Thymus (tissue), 11 donors: ENCODE data around the gene RPE. TPM values are rescaled to one million over a fixed set of nuclear protein-coding genes. Genes with fewer than 3 reads are reported as not detected.

Source experiments
- DNase-seq, 9 donors: peaks; one replicate each; pipeline ENCODE4 v3.0.0-alpha.2; 2013; ENCODE audit warnings: low spot score in 9 of 9, low read depth in 6 of 9, missing footprints in 1 of 9
- H3K27ac ChIP-seq, 2 donors: one replicate each; pipeline ENCODE4 v1.5.1; 2013; ENCODE audit warnings: control low read depth in 1 of 2, low read depth in 1 of 2, low read length in 1 of 2, mild to moderate bottlenecking in 1 of 2, moderate library complexity in 1 of 2
- H3K27me3 ChIP-seq, 2 donors: one replicate each; pipeline ENCODE4 v1.5.1; 2013; ENCODE audit warnings: low read length in 1 of 2; ENCODE audit not compliant: control insufficient read depth in 2 of 2, insufficient read depth in 1 of 2
- H3K36me3 ChIP-seq, 2 donors: one replicate each; pipeline ENCODE4 v1.5.1; 2013; ENCODE audit warnings: low read length in 1 of 2, mild to moderate bottlenecking in 1 of 2, moderate library complexity in 1 of 2; ENCODE audit not compliant: control insufficient read depth in 2 of 2, insufficient read depth in 2 of 2
- H3K4me1 ChIP-seq, 2 donors: one replicate each; pipeline ENCODE4 v1.5.1; 2013; ENCODE audit warnings: low read length in 2 of 2; ENCODE audit not compliant: control insufficient read depth in 2 of 2, insufficient read depth in 2 of 2
- H3K4me3 ChIP-seq, 2 donors: one replicate each; pipeline ENCODE4 v1.5.1; 2013; ENCODE audit warnings: low read length in 2 of 2, control low read depth in 1 of 2, mild to moderate bottlenecking in 1 of 2
- H3K9me3 ChIP-seq, 2 donors: one replicate each; pipeline ENCODE4 v1.5.1; 2013; ENCODE audit warnings: low read length in 1 of 2, mild to moderate bottlenecking in 1 of 2; ENCODE audit not compliant: control insufficient read depth in 2 of 2, insufficient read depth in 1 of 2
- WGBS: extraction: QIAGEN DNeasy Blood & Tissue Kit; methylation state at CpG from one replicate; pipeline ENCODE4 v1.1.7; 2013; 5-methylcytosine and 5-hydroxymethylcytosine counted together
- polyA plus RNA-seq: library from polyadenylated mRNA; stranded (reverse); fragments of 200-250 nt; gene quantifications from one replicate; pipeline ENCODE4 v1.2.3, GENCODE V29; 2013
- total RNA-seq: library from RNA; stranded (reverse); fragments of 120-200 nt; gene quantifications from one replicate; pipeline ENCODE4 v1.2.4, GENCODE V29; 2013
- donor health status: healthy.

RPE gene
- total and polyA plus RNA-seq, 2 donors = 22.2 to 40.0 TPM

DNA sequence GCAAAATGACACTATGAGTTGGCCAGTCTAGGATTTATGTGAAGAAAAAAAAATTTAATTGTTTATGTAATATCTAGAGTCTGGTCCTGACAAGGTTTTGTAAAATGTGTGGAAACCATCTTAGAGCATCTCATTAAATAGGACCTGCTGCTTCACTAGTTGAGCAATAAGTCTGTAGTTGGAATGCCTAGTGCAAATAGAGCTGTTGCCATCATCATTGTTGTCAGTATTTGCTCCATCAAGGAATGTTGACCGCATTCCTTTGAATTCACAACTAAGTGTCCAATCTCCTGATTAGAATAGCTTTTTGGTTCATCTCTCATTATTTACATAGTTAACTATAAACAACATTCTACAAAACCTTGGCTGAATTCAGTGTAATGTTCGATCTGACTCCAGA lies 32.2 kb upstream of the RPE start:
- WGBS = 95% methylated on average over 2 of the region's 2 CpGs
- DNase-seq = no peak
- Histone ChIP-seq H3K9me3 (no peaks in the 10 kb centered on the region), H3K27me3 (peaks cover 0 to 2% of the 10 kb centered on the region in 2 donors), H3K4me3 (no peak overlapping the region), H3K27ac (no peak overlapping the region), H3K4me1 (no peaks in the 10 kb centered on the region), H3K36me3 (no peaks in the 10 kb centered on the region)

GRCh38 chr2:209970711-209971110 lies 31.7 kb upstream of the RPE start:
- Histone ChIP-seq H3K27me3 (peaks cover 0 to 2% of the 10 kb centered on the region in 2 donors), H3K9me3 (no peaks in the 10 kb centered on the region), H3K27ac (no peak overlapping the region), H3K4me1 (no peaks in the 10 kb centered on the region), H3K36me3 (no peaks in the 10 kb centered on the region), H3K4me3 (no peak overlapping the region)
- no peak for DNase-seq
- WGBS = 87% methylated on average over 4 of the region's 4 CpGs

- Histone ChIP-seq H3K27ac (no peak overlapping the region), H3K27me3 (peaks cover 0 to 4% of the 10 kb centered on the region in 2 donors), H3K36me3 (no peaks in the 10 kb centered on the region), H3K9me3 (no peaks in the 10 kb centered on the region), H3K4me1 (no peaks in the 10 kb centered on the region), H3K4me3 (no peak overlapping the region)
- WGBS = 11% methylated on average over 1 of the region's 1 CpG
- no peak for DNase-seq
Measured at GRCh38 chr2:209973328-209973727, 29.1 kb upstream of the RPE start.

DNA sequence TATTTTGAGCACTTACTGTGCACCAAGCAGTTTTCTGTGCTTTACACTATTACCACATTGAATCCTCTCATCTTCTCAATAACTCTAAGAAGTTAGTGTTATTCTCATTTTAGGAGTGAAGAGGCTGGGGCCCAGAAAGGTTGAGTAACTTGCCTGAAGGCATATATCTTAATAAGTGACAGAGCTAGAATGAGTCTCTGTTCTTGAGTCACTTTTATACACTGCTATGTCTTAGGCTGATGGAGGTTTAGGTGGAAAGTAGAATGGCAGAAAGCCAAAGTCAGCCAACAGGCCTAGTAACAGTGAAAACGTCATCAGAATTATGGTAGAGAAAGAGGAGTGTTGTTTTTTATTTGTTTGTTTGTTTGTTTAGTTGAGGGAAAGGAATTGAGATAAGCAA lies 27.9 kb upstream of the RPE start:
- Histone ChIP-seq H3K27me3 (peaks cover 0 to 4% of the 10 kb centered on the region in 2 donors), H3K27ac (no peak overlapping the region), H3K9me3 (no peaks in the 10 kb centered on the region), H3K4me1 (no peaks in the 10 kb centered on the region), H3K4me3 (no peak overlapping the region), H3K36me3 (no peaks in the 10 kb centered on the region)
- DNase-seq = no peak
- 81% methylated on average over 1 of the region's 1 CpG for WGBS

GRCh38 chr2:209976698-209977385 lies 25.6 kb upstream of the RPE start:
- Histone ChIP-seq H3K36me3 (no peaks in the 10 kb centered on the region), H3K27ac (no peak overlapping the region), H3K4me1 (no peaks in the 10 kb centered on the region), H3K27me3 (peaks cover 0 to 4% of the 10 kb centered on the region in 2 donors), H3K4me3 (no peak overlapping the region), H3K9me3 (no peaks in the 10 kb centered on the region)
- WGBS = 93% methylated on average over 9 of the region's 9 CpGs
- no peak for DNase-seq

DNA sequence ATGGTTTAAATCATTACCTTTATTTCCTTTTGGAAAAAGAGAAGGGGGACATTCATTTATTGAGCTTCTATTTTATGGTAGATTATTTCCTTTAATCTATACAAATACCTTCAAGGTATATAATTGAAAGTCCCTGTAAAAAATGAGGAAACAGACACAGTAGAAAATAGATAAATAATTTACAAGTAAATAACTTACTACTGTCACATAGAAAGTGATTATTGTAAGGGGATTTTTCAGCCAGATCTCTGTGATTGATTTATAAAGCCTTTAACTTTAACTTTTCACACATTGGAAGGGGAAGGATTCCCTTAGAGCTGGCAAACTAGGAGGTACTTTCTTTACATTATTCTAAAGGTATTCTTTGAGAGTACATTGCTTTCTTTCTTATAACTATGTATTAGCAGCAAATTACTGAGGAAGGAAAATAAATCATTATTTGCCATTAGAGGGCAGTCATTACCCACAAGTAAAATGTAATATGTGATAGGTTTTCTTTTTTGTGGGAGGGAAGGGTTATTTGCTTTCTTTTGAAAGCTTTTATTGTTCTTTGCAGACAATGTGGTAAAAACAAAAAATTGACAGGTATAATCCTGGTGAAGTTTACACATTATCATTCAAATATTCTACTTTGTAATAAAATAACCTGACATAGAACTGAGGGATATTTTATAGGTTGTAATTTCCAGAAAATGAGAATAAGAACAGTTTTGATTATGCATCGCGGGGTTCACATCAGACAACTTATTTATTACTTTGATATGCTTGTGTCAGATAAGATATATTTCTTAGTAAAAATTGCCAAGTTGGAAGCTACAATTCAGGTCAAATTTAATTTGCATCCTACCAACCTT lies 24.8 kb upstream of the RPE start:
- DNase-seq = peak in 8 of 9 donors; percentile 9 to 67 (median 32)
- no peaks in the 10 kb centered on the region for H3K4me1 ChIP-seq
- 97% methylated on average over 2 of the region's 2 CpGs for WGBS
- no peaks in the 10 kb centered on the region for H3K36me3 ChIP-seq
- peaks cover 0 to 4% of the 10 kb centered on the region in 2 donors for H3K27me3 ChIP-seq
- H3K4me3 ChIP-seq = no peak overlapping the region
- no peaks in the 10 kb centered on the region for H3K9me3 ChIP-seq
- H3K27ac ChIP-seq = no peak overlapping the region

GRCh38 chr2:209984291-209984690 lies 18.1 kb upstream of the RPE start:
- no peaks in the 10 kb centered on the region for H3K9me3 ChIP-seq
- no peak for DNase-seq
- no peaks in the 10 kb centered on the region for H3K36me3 ChIP-seq
- no peak overlapping the region for H3K27ac ChIP-seq
- over 99% methylated on average over 2 of the region's 2 CpGs for WGBS
- no peaks in the 10 kb centered on the region for H3K27me3 ChIP-seq
- H3K4me1 ChIP-seq = no peaks in the 10 kb centered on the region
- no peak overlapping the region for H3K4me3 ChIP-seq

DNA sequence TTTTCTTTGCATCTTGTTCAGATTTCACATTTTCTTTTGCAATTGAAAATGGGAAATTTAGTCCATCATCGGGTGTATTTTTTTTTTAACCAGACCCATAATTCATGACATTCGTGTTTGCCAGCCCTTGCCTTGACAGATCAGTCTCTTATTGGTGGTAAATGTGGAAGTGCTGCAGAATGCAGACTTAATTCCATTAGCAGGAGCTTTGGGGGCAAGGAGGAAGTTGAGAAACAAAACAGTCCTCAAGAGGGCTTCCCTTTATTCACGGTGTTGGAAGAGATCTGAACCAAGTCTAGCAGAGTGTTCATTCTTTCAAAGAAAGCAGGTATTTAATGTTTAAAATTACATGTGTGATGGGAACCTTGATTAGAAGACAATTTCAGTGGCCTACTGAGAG lies 16.6 kb upstream of the RPE start:
- Histone ChIP-seq H3K36me3 (no peaks in the 10 kb centered on the region), H3K27me3 (no peaks in the 10 kb centered on the region)
- 23% methylated on average over 3 of the region's 3 CpGs for WGBS

DNA sequence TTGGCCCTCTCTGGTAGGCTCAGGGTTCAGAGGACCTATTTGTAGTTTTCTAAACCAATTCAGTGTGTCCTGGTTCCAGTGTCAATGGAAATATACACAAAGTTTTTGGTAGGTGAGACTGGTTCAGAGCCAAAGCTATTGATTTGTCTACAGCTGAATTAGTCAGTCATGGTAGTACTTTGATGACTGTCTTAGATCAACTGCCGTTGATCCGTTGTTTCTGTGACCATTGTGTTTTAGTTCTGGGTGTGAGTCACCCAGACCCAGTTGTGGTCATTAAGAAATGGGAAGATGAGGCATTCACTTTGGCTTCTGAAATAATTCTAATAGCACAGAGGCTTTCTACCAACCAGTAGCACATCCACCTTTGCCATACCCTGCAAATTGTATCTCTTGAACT lies 16.0 kb upstream of the RPE start:
- H3K36me3 ChIP-seq = no peaks in the 10 kb centered on the region
- no peaks in the 10 kb centered on the region for H3K9me3 ChIP-seq
- no peak overlapping the region for H3K4me3 ChIP-seq

More for the DNA sequence above, 16.6 kb upstream of the RPE start:
- H3K9me3 ChIP-seq = no peaks in the 10 kb centered on the region
- no peak overlapping the region for H3K27ac ChIP-seq
- no peak overlapping the region for H3K4me3 ChIP-seq
- DNase-seq = no peak
- no peaks in the 10 kb centered on the region for H3K4me1 ChIP-seq

More for the DNA sequence above, 16.0 kb upstream of the RPE start:
- no peaks in the 10 kb centered on the region for H3K27me3 ChIP-seq
- 97% methylated on average over 2 of the region's 2 CpGs for WGBS
- H3K27ac ChIP-seq = no peak overlapping the region
- no peak for DNase-seq
- H3K4me1 ChIP-seq = no peaks in the 10 kb centered on the region
